Measurements from ENCODE around the gene TPPP2. TPM values are rescaled to one million over a fixed set of nuclear protein-coding genes. Genes with fewer than 3 reads are reported as not detected.

TPPP2 gene
- total and polyA plus RNA-seq, 2 experiments from 2014 or later: not detected

DNA sequence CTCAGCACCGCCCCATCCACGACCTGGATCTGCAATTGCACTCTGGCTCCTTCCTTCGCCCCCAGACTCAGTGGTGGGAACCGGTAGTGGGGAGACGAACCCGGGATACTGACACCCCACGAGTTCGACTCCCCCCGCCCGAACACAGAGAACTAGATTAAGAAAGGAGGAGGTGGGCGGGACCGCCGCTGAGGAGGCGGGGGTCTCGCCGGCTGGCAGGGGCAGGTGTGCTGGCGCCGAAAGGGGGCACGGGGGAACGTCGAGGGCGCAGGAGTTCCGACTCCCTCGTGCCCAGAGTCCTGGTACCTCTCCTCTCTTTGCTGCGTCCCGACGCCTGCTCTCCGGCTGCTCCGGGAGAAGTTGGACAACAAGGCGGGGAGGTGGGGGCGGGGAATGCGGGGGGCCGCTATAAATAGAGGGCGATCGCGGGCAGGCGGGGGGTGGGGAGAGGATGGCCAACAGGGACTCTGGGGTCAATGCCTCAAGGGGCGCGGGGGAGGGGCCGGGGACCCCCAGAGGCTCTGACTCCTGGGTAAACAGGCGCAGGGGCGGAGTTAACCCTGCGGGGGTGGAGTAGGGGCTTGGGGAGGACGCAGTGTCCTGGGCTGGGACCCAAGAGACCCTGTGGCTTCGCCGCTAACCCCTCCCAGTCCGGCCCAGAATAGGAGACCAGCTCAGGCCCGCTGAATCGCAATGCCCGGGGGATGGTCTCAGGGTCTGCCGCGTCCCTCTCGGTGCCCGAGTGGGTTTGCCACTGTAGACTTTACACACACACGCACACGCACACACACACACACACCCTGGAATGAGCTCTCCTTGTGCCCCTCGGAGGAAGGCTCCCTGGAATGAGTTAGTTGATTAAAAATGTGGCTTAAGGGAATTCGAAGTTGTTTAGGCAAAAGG, 4.4 kb upstream of the TPPP2 start:
- DNase-seq (ENCODE audit: low spot score) (peak; percentile 85), ATAC-seq (peak; percentile 69)
- H3K9me3 Mint-ChIP-seq: no peaks in the 10 kb centered on the region; the same call in 2 of the 3 replicates
- Histone ChIP-seq H3K27ac (ENCODE audit: low read depth) (peak overlapping the region; percentile 94), H3K4me1 (ENCODE audit: insufficient read depth) (peaks cover 31% of the 10 kb centered on the region), H4K20me1 (replicated peaks; ENCODE audit: insufficient read depth) (no peaks in the 10 kb centered on the region), H3K36me3 (ENCODE audit: insufficient read depth) (no peaks in the 10 kb centered on the region), H3K9me2 (ENCODE audit: insufficient read depth) (peaks cover 2% of the 10 kb centered on the region; the same call in 1 of the 2 replicates), H3K79me2 (replicated peaks; ENCODE audit: insufficient read depth) (no peaks in the 10 kb centered on the region; the same call in 1 of the 2 replicates), H2AFZ (peak overlapping the region; percentile 91; the same call in 1 of the 2 replicates), H3K4me2 (peak overlapping the region; percentile 97), H3K4me3 (peak overlapping the region; percentile 70), H3F3A (replicated peaks; ENCODE audit: low read depth) (peaks cover 7% of the 10 kb centered on the region; the same call in 1 of the 2 replicates), H3K27me3 (ENCODE audit: insufficient read depth) (peaks cover 30% of the 10 kb centered on the region)
- H3K27ac Mint-ChIP-seq: peak overlapping the region; percentile 91
- H3K27me3 Mint-ChIP-seq (ENCODE audit: insufficient read depth, low read depth, poor library complexity): peaks cover 28% of the 10 kb centered on the region
- H3K4me3 Mint-ChIP-seq: peak overlapping the region; percentile 91
- TF ChIP-seq POLR2AphosphoS5 (IDR thresholded peaks at IDR 0.05; ENCODE audit: low read depth) (peak; percentile 41; the same call in 1 of the 2 replicates), STAT1 (IDR thresholded peaks at IDR 0.05; ENCODE audit: unreplicated experiment) (no peak)
- peaks cover 15% of the 10 kb centered on the region for H3K36me3 Mint-ChIP-seq (ENCODE audit: low read depth)
- H3K4me1 Mint-ChIP-seq: peaks cover 39% of the 10 kb centered on the region

DNA sequence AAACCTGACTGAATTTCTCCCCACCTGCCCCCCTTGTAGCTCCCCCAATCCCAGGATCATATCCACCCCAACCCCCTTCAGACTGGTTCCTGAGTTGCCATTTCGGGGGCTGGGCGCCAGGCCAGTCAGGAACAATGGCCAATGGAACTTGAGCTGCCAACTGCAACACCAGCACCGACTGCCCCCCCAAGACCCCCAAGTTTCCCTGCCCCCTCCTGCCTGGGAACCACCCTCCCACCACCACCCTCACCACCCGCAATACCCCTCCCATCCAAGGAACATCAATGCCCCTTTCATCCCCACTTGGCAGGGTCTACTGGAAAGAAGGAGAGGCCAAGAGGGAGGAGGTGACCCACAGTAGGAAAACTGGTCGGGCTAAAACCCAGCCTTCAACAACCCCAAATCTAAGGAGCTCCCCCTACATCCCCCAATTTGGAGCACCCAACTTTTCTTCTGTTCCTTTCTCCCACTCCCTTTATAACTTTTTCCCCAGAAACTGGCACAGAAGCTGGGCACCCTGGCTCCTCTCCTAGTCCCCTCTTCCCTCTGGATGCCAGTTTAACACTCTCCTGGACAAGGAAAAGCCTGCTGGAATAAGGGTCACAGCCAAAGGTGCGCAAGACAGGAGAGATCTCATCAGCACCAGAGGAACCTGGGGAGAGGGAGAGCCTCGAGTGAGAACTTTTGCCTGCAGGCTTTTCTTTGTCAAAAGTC, 3.6 kb upstream of the TPPP2 start:
- Histone ChIP-seq H3K9me2 (ENCODE audit: insufficient read depth) (peaks cover 6% of the 10 kb centered on the region; the same call in 1 of the 2 replicates), H3K79me2 (replicated peaks; ENCODE audit: insufficient read depth) (no peaks in the 10 kb centered on the region; the same call in 1 of the 2 replicates), H3K4me2 (peak overlapping the region; percentile 97), H4K20me1 (replicated peaks; ENCODE audit: insufficient read depth) (no peaks in the 10 kb centered on the region), H3K27me3 (ENCODE audit: insufficient read depth) (peaks cover 30% of the 10 kb centered on the region), H3K4me3 (peak overlapping the region; percentile 70), H2AFZ (peak overlapping the region; percentile 72), H3K4me1 (ENCODE audit: insufficient read depth) (peaks cover 31% of the 10 kb centered on the region), H3K36me3 (ENCODE audit: insufficient read depth) (no peaks in the 10 kb centered on the region), H3K27ac (ENCODE audit: low read depth) (peak overlapping the region; percentile 94), H3F3A (replicated peaks; ENCODE audit: low read depth) (peaks cover 7% of the 10 kb centered on the region; the same call in 1 of the 2 replicates)
- H3K4me3 Mint-ChIP-seq: peak overlapping the region; percentile 91
- ATAC-seq (0 out of 3 replicates have a peak, but pooled peaks have one; percentile 0), DNase-seq (ENCODE audit: low spot score) (peak; percentile 42)
- H3K27ac Mint-ChIP-seq: peak overlapping the region; percentile 77
- peaks cover 11% of the 10 kb centered on the region for H3K36me3 Mint-ChIP-seq (ENCODE audit: low read depth)
- H3K4me1 Mint-ChIP-seq: peaks cover 39% of the 10 kb centered on the region
- H3K9me3 Mint-ChIP-seq: no peaks in the 10 kb centered on the region; the same call in 2 of the 3 replicates
- H3K27me3 Mint-ChIP-seq (ENCODE audit: insufficient read depth, low read depth, poor library complexity): peaks cover 28% of the 10 kb centered on the region
- no peak for TF ChIP-seq POLR2AphosphoS5 (IDR thresholded peaks at IDR 0.05; ENCODE audit: low read depth)
- TF ChIP-seq ZNF462 (CRISPR knock-in tag; IDR thresholded peaks at IDR 0.05): no peak
- no peak for TF ChIP-seq EZH2 (IDR thresholded peaks at IDR 0.05; ENCODE audit: low read depth, unreplicated experiment)
- no peak for TF ChIP-seq STAT1 (IDR thresholded peaks at IDR 0.05; ENCODE audit: unreplicated experiment)
- TF ChIP-seq EZH2phosphoT487 (IDR thresholded peaks at IDR 0.05; ENCODE audit: unreplicated experiment): no peak
- TF ChIP-seq NANOG (IDR thresholded peaks at IDR 0.05; ENCODE audit: borderline replicate concordance): no peak
- no peak for TF ChIP-seq ETS1 (IDR thresholded peaks at IDR 0.05)
